Measurements from ENCODE around the gene FUT7.

FUT7 gene

DNA sequence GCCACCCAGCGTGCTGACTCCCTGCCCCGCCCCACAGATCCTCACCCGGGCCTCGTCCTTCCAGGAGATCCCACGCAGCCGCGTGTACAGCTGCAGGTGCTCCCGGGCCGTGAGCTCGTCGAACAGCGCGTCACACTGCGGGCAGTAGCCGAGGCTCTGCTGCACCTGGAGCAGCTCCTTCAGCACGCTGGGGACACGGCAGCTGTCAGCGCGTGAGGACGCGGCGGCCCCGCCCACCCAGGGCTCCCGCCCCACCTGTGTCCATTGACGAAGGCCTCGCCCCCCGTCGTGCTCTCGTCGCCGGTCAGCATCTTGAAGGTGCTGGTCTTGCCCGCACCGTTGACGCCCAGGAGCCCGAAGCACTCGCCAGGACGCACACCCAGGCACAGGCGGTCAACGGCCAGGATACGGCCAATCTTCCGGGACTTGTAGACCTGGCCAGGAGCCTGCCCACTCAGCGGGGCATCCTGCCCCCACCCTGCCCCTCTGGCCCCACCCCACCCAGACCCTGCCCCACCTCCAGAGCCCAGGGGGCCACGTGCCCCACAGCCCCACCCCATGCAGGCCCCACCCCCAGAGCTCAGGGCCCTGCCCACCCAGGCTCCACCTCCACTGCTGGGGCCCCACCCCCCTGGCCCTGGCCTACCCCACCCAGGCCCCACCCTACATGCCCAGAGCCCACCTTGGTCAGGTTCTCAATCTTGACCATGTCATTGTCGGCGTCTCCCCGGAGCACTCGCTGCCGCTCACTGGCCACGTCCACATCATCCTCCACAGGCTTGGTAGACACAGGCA is 21.8 kb downstream of the FUT7 start:
- TF ChIP-seq, protein P1, sequence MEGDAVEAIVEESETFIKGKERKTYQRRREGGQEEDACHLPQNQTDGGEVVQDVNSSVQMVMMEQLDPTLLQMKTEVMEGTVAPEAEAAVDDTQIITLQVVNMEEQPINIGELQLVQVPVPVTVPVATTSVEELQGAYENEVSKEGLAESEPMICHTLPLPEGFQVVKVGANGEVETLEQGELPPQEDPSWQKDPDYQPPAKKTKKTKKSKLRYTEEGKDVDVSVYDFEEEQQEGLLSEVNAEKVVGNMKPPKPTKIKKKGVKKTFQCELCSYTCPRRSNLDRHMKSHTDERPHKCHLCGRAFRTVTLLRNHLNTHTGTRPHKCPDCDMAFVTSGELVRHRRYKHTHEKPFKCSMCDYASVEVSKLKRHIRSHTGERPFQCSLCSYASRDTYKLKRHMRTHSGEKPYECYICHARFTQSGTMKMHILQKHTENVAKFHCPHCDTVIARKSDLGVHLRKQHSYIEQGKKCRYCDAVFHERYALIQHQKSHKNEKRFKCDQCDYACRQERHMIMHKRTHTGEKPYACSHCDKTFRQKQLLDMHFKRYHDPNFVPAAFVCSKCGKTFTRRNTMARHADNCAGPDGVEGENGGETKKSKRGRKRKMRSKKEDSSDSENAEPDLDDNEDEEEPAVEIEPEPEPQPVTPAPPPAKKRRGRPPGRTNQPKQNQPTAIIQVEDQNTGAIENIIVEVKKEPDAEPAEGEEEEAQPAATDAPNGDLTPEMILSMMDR (IDR thresholded peaks at IDR 0.05; ENCODE audit: borderline replicate concordance, insufficient read depth, low read depth, low read length), result no peak
- H3K4me3 ChIP-seq (ENCODE audit: low read depth, low read length), result no peak overlapping the region

DNA sequence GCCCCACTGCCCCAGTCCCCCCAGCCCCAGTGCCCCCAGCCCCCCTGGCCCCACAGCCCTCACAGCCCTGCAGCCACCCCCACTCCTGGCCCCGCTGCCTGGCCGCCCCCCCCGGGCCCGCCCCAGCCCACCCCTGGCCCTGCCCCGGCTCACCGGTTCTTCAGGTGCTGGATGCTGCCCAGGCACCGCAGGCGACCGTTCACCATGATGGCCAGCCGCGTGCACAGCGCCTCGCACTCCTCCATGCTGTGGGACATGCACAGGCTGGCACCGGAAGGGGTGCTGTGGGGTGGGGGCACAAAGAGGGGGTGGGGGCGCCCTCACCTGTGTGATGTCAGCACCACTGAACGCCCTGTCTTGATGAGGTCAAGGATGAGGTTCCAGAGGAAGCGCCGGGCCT is 22.7 kb downstream of the FUT7 start:
- H3K4me3 ChIP-seq (ENCODE audit: low read depth, low read length), result no peak overlapping the region
- TF ChIP-seq, protein P1 (IDR thresholded peaks at IDR 0.05; ENCODE audit: borderline replicate concordance, insufficient read depth, low read depth, low read length), result no peak

DNA sequence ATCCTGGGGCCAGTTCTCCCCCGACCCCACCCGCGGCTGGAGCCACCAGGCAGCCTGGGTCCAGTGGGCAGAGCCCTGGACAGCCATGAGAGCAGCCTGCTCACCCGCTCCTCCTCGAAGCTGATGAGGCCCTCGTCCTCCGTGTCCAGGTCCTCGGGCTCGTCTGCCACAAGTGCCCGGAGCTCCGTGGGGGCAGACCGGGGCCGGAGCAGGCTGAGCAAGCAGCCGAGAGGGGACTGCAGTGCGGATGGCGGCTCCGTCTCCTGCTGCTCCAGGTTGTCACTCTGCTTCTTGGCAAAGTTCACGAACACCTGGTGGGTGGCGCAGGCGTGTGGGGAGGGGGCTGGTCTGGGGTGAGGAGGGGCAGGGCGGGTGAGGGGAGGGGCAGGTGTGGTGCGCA is 23.6 kb downstream of the FUT7 start:
- TF ChIP-seq, protein P1 (IDR thresholded peaks at IDR 0.05; ENCODE audit: borderline replicate concordance, insufficient read depth, low read depth, low read length), result no peak
- H3K4me3 ChIP-seq (ENCODE audit: low read depth, low read length), result no peak overlapping the region

DNA sequence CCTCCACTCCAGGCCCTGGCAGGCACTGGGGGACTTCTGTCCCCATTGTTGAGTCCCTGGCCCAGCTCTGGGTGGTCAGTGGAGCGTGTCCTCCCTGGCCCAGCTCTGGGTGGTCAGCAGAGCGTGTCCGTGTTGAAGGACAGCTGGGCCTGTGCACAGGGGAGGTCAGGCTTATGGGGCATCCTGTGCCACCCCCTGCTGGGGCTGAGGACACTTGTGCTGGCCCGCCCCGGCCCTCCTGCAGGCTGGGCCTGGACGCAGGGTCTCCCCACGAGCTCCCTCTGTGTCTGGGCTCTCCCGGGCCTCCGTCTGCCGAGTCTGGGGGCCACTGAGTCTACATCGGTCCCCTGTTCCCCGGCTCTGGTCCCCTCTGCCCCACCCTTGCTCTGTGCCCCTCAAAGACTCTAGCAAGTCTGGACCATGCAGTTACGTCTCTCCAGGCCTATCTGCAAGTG is 24.0 kb downstream of the FUT7 start:
- TF ChIP-seq, protein P1 (IDR thresholded peaks at IDR 0.05; ENCODE audit: borderline replicate concordance, insufficient read depth, low read depth, low read length), result no peak
- H3K4me3 ChIP-seq (ENCODE audit: low read depth, low read length), result no peak overlapping the region

DNA sequence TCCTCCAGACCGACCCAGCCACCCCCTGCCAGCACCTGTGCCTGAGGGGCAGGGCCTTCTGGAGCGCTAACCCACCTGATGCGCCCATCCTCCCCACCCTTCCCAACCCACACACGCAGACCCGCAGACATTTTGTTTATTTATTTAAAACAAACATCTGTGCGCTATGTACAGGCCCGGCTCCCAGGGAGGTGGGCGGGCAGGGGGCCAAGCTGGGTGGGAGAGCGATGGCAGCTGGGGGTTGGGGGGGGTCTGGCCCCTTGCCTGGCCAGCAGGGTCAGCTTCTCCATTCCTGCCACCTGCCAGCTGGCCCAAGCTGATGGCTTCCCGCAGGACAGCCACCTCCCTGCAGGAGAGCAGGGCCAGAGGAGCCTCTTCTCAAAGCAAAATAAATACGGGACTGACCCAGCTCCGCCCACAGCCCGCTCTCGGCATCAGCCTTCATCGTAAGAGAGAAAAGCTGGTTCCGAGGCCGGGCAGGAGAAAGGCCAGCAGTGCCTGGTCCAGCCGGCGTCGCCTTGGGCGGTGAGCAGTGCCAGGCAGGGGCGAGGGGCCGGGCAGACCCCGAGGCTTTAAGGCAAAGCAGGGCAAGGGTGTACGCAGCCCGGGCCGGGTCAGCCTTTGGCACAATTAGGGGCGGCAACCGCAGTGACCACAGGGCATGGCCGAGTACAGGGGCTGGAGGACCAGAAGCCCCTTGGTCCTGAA is 24.6 kb downstream of the FUT7 start:
- no peak overlapping the region for H3K4me3 ChIP-seq (ENCODE audit: low read depth, low read length)
- TF ChIP-seq, protein P1 (IDR thresholded peaks at IDR 0.05; ENCODE audit: borderline replicate concordance, insufficient read depth, low read depth, low read length), result no peak

DNA sequence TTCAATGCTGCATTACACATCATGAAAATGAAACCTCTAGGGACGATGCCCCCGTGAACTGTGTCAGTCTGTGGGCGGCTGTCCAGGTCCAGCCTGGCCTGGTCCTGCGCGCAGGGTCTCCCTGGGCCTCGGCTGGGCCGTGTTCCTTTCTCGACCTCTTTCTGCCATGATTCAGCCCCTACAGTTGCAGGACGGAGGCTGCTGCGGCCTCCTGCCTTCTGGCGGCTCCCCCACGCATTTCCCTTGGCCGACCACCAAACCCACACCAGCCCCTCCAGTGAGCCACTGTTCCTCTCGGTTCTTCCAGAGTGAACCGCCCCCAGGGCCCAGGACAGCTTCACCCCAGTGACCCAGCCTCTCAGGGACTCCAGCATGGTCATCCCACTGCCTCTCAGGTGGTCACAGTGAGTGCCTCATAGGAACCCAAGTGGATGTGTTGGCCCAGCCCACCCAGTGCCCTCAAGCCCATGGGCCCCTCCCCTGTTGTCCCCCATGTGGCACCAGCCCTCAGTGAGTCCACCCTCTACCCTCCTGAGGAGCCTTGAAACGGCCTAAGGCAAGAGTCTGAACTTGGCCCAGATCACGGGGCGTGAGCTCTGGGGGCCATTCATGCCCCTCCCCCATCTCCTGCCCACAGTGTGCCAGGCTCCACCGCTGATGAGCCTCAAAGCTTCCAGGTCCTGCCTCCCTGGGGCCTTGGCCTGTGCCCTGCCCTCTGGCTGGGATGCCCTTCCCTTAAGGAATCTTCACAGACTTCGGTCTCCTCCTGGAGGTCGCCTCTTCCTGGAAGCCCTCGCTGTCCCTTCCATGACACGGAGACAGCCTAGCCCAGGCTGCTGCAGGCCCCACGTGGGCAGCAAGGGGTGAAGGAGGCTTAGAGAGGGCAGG is 25.5 kb downstream of the FUT7 start:
- TF ChIP-seq, protein P1 (IDR thresholded peaks at IDR 0.05; ENCODE audit: borderline replicate concordance, insufficient read depth, low read depth, low read length), result no peak
- no peak overlapping the region for H3K4me3 ChIP-seq (ENCODE audit: low read depth, low read length)
